Stimulated activated CD4-positive, alpha-beta T cell treated with anti-CD3 and anti-CD28 coated beads, Interleukin-12 subunit alpha, Interleukin-12 subunit beta, amount 100 ng/mL, for 48 hours (primary cell): ENCODE data around the gene CTNNA2.
"Not testable (repeated sequence)": the region's sequence is repeated elsewhere in the genome, so short reads cannot be mapped to it uniquely, and the experiment has no call there.

Source experiments
- DNase-seq, 3 donors: peaks; one replicate each; pipeline ENCODE4 v3.0.0-alpha.2; 2020; ENCODE audit warnings: low read depth in 2 of 3, low spot score in 1 of 3

The CTNNA2 gene

DNA sequence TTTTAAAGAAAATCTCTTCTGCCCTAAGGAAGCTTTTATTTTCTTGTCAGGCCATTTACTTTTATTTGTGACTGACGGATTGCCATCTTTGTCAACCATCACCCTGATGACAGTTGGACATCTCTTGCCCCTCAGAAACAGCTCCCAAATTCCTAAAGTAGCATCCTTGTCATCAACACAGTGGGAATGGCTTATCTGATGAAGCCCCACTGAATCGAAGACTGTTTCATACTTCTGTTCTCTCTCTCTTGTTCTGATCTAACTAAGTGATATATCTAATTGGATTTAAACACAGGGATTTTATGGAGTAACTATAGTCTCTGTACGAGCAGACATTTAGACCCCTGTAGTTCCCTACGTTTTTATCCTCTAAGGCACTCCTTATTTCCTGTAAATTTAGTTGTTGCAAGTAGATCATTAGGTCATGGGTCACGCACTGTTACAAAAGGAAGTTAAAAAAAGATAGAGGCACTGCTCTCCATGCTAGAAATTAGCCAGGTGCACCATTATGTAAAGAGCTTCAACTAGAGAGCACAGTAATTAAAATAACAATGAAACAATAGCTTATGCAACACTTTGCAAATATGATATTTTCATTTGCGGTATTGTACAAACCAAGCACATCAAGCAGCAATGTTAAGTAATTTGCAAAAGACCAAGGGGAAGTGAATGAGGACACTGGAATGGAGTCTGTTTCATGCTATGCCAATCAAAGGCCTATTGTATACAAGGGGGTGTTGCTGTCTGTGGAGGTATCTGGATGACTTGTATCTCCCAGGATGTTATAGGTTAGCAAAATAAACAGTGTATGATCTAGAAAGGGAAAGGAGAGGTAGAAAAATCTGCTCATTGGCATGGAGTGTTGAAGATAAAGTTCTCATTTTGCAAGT is 507.0 kb downstream of the CTNNA2 start:
- DNase-seq = no peak

DNA sequence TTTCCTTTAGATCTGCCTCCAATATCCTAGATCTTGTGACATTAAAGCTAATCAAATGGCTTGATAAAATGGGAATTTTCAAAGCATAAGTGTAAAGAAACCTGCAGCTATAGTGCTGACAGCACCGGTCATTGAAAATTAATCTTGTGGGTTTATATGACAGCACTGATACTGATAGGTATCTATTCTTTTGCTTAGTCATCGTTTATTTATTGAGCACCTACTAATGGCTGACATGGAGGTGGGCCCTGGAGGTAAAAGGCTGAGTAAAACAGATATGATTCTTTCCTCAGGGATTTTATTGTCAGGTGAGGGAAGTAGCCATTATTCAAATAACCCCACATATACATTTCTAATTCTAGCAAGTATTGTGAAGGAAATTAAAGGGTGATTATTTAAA is 509.2 kb downstream of the CTNNA2 start:
- DNase-seq = no peak

DNA sequence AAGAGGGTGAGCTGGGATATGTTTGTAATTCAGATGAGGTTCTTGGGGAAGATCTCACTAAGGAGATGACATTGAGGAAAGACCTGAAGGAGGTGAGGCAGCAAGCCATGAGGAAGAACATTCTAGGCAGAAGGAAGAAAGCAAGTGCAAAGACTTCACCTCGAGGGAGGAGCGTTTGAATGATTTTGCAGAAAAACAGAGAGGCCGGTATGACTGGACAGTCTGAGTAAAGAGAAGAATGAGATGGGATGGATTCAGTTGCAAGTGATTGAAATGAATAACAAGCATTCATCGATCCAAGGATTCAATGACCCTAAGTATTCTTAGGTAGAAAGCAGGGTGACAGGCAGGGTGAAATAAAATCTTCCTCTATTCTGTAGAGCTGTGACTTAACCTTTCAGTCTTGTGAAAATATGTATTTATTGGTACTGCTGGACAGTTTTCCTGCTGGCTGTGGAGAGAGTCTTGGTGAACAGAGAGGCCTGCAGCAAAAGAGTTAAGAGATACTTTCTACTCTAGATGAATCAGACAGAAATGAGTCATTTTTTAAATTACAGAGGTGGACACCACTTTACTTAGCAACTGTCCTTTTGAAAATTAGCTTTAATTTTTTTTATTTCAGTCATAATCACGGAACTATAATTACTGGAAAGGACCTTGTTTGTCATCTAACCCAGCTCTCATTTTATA is 513.3 kb downstream of the CTNNA2 start:
- no peak for DNase-seq

DNA sequence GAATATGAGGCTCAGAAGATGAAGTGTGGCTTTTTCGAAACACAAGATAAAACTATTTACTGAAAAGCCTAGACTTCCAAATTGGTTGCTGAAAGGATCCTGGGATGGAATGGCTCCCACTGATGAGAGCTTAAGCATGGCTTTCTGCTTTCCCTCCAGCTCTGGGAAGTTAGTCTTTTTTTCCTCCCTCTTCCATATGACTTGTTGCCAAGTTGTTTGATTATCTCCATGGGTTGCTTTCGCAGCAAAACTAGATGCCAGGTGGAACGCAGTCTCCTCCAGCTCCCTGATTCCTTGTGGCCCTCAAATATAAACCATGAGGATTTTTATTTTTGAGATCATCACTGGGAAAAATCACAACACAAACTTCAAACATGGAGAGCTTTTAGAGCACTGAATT is 515.2 kb downstream of the CTNNA2 start:
- no peak for DNase-seq

DNA sequence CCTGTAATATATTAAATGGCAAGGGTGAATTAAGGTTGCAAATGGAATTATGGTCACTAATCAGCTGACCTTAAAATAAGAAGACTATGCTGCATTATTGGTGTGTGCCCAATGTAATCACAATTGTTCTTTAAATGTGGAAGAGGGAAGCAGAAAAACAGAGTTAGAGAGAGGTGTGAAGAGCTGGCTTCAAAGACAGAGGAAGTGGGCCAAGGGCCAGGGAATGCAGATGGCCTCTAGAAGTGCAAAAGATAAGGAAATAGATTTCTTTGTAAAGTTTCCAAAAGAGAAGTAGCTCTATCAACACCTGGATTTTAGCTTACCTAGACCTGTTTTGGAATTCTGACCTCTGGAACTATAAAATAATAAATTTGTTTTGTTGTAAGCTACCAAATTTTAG is 515.7 kb downstream of the CTNNA2 start:
- no peak for DNase-seq

DNA sequence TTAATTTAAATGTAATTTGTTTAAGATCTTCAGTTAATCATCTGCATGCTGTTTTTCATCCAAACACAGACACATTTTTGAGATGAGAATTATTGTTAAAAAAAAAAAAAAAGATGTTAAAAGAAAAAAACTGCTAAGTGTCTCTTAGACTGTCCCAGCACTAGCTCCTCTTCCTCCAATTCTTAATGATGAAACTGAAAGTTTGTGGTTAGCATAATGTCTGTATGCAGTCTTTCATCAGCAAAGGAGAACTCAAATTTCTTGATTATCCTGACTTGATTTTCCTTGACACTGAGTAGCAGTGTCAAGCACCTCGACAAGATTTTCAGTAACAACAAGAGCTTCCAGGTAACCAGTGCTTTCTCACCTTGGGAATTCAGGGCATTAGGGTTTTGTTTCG is 517.3 kb downstream of the CTNNA2 start:
- no peak for DNase-seq

DNA sequence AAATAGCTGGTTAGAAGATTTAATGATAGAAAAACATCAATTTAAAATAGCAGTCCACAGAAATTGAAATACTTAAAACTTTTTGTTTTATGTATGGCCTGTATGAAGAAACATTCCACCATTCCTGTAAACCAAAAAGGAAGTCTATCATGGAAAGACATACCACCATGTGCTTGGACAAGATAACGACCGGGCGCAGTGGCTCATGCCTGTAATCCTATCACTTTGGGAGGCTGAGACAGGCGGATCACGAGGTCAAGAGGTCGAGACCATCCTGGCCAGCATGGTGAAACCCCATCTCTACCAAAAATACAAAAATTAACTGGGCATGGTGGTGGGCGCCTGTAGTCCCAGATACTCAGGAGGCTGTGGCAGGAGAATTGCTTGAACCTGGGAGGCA is 519.8 kb downstream of the CTNNA2 start:
- not testable (repeated sequence) for DNase-seq

DNA sequence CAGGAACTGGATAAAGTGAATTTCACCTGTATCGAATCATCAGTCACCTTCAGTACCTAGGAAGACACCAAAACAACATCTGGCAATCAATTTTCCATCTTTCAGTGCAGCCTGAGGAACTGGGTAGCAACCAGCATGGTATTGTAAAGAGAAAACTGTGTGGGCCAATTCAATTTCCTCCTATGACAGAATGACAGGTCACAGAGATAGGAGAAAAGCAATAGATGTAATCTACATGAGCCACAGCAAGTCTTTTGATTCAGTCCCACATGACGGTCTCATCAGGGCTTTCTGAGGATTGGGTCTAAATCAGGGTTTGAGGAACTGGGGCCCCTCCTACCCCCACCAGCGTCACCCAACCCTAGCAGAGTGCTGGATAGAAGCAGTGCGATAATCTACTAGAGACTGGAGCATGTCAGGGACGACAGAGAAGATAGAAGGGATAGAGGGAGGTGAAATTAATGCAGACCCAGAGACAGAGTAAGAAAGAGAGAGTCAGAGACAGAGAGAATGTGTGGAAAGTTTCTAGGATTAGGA is 523.0 kb downstream of the CTNNA2 start:
- DNase-seq = no peak

DNA sequence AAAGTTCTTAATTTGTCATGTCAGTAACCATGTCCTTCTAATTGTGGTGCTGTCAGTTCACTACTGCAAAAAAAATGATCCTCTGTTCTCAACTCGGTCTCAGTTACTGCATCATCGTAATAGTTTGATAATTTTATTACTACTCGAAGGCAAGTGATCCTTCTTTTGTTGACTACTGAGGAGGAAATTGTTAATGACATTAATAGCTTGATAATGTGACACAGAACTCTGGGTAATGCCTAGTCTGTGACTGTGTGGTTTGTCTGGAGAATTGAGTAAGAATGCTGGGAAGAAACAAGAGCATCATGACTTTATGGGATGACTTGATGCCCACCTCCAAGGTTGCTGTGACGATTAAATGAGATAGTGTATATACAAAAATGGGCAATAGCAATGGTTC is 524.5 kb downstream of the CTNNA2 start:
- DNase-seq = no peak

DNA sequence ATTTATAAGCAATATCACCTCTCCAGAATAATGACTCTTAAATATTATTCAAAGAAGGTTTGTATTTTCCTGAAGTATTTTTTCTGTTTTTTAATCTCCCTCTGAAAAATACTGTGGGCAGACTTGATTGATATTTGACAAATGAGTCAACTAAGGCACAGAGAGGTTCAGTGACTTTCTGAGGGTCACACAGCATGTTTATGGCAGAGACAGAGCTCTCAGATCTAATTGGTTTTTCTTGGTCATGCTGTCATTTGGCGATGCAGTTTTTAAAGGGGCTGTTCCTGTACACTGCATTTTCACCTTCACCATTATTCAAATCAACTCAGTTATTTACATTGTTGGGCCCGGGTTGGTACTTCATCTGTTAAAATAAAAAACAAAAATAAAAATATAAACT is 527.4 kb downstream of the CTNNA2 start:
- no peak for DNase-seq

DNA sequence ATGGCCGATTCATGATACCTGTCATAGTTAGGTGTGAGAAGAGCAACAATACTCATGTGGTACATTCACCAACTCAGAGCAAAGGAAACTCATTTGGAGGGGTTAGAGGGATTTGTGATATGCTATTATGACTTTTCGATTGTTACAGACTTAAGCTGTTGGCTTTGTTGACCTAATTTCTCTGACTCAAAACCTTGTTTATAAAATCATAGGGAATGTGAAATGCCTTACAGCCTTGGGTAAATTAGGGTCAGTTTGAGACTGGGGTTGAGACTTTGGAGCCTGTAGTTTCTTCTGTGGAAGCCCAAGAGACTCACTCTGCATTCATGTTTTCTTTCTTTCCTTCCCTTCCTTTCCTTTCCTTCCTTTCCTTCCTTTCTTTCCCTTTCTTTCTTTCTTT is 529.8 kb downstream of the CTNNA2 start:
- no peak for DNase-seq

DNA sequence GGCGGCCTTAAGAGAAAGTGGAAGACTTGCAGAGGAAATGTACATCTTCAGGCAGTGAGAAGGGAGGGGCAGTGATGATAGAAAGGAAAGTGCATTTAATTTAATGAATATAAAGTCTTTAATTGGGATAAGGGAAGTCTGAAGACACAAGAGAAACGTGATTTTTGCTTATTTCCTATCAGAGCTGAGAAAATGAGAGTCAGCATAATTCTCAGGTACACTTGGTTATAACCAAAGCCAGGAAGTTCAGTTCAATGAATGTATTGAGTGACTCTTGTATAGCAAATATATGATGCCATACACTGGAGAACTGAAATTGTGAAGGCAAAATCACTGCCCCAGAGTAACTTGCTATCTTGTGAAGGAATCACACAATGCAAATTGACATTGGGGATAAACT is 535.4 kb downstream of the CTNNA2 start:
- no peak for DNase-seq

DNA sequence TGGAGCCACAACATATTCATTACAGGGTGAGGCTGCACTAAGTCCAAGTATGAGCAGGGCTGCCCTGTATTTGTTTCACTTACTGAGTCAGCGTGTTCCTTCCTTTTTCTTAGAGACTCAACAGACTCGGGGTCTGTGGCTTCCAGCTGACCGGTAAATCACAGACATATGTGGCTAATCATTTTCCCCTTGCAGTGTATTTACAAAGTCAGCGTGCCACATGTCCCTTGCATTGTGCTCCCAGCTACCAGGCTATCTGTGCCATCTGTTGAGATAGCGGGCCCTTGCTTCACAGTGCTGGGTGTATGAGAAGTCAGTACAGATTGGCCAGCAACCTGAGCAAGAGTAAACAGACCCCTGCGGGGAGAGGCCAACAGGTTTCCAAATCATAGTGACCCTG is 537.4 kb downstream of the CTNNA2 start:
- DNase-seq = no peak

DNA sequence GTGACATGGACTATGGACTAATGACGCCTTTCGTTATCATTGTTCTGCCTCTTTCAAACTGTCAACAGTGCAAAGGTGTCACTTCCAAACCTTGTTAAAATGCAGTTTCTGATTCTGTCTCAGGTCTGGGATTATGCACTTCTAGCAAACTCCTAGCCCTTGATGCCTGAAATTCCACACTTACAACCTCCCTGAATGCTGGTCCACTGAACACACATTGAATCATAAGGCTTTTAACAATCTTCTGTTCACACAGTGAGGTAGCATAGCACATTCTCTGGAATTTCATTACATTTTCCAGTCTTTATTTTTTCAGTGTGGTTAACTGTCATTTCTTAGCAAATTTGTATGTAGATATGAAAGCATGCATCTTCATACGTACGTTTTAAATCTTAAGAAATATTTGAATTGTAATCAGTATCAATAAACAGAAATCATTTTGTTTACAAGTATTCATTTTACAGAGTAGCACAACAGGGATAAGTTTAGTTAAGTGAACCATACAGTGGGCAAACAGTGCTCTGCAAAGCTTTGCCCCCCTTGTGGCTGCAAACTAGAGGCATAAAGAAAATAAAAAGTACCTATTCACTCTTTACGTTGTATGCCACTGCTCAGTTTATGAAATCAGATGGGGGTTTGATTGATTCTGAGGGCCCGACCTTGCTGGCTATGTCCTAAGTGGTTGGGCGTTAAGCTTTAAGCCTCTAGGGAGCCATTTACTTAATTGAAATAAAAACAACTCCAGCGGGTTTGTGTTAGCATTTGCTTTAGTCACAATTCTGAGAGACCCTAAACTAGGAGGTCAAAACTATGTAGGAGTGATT is 540.9 kb downstream of the CTNNA2 start:
- no peak for DNase-seq

DNA sequence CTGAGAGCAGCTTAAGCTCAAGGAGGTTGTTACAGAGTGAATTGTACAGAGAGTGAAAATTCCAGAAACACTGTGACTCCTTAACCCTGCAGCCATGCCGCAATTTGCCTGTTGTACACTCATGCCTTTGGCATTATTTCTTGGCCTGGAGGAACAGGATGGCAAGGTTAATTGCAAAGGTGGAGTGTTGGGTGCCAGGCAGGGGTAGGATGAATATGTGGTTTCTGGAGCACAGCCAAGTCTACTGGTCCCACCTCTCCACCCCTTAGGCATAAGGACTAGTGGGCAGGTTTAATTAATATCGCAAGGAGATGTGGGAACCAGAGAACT is 541.5 kb downstream of the CTNNA2 start:
- DNase-seq = no peak

DNA sequence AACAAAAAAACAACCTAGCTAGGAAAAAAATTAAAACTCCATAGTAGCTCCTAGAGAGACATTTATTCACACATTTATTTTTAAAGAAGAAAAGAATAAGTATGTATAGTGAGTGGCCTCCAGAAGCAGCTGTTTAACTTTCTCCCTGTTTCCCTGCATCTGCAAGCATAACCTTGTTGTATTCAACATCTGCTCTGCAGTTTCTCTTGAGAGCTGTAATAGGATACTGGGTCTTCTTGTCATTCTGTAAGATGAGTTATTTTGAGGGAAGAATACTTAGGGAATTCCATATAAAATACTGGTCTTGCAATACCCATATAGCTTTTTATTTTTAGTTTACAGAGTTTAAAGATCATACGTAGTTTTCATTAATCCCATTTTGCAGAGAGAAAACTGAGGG is 545.1 kb downstream of the CTNNA2 start:
- DNase-seq = no peak

DNA sequence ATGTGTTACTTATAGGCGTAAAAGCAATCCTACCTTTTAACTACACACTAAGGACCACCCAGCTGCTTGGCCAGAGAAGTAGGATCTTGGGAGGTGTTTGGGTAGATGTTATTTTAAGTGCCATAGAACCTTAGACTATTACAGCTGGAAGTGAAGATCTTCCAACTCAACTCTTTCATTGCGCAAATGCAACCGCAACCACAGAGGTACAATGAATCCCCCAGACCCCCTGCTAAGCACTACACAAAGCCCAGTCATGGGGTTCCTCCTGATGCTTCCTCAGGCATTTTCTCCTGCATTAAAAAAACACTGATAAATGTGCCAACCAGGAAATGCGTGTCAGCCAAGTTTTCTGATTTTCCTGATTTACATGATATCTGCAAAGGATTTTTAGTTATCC is 545.7 kb downstream of the CTNNA2 start:
- no peak for DNase-seq

DNA sequence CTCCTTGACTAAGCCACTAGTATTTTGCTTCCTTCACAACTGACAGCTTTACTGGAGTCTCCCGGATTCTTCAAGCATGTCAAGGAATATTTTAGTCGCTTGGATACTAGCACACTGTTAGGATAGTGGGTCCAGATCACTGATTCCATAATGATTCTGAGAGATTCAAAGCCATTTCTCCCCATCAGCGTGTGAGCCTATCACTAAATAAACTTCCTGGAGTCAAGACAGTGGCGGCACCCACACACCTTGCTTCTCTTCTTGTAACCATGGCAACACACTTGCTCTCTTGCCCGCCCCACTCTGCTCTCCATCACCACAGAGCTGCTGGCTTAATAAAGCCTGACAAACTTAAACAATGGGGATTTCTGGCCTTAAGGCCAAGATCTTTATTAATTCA is 546.6 kb downstream of the CTNNA2 start:
- DNase-seq = no peak

DNA sequence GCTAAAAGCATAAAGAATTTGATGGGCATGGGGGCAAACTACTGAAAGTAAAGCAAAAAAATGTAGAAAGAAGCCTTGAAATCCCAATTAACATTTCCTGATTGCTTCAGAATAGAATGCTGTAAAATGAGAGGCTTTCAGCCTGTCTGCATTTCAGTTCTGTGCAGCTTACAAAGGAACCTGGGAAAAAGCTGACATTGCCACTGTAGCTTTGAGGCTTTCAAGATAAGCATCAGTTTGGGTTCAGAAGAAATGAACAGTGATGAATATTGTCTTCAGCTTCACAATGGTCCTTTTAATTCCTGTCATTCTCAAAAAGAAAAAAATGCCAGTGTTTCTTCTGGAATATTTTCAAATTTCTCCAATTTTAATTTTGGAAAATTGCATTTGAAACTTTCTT is 549.0 kb downstream of the CTNNA2 start:
- no peak for DNase-seq

DNA sequence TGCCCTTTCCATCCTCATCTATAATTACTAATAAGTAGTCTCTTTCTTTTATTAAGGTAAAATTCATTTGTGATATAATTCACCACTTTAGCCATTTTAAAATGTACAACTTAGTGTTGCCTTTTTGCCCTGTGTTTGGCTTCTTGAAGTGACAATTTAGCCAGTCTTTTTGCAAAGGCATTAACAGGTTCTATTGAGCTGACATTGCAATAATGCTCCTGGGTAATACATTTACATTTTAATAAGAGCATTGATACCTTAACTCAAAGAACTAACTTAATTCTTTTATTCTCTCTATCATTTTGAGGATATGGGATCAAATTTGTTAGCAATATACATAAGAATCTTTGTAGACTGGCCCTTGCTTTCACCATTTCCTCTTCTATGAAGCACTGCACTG is 549.4 kb downstream of the CTNNA2 start:
- no peak for DNase-seq

DNA sequence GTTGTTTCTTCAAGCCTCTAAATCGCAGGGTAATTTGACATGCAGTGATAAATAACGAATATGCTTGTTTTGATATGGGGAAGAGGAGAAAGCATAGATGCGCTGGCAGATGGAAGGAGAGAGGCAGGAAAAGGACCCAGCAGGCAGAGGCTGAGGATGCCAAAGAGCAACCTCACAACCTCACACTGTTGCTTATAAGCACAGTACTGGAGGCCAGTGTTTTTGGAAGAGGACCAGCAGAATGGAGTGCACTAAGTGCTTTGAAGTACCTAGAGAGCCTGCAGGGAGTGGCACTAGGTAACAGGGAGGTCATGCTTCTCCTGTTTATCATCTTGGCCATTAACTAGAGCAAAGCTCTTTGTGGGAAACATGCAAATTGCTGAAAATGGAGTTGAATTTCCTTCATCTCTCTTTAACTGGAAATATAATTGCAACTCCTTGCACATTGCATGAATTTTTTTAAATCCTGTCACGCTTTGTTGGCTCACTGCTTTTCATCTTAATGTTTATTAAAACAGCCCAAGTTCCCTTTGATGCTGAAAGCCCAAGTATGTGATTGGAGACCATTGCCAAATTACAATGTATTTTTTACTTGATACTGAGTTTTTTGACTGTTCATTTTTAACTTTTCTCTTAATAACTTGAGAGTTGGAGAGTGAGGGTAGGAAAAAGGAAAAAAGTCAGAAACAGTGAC is 555.3 kb downstream of the CTNNA2 start:
- no peak for DNase-seq
